Heart left ventricle (tissue), 13 donors: ENCODE results near the gene SH2D2A.

Experiments used
- CTCF ChIP-seq, 12 donors: fragments of 200-600 bp; sonication (generic) in 4 of 12; IDR thresholded peaks; one replicate each; pipeline versions ENCODE4 v1.5.0 to v1.8.0; 2018 to 2022; ENCODE audit warnings: antibody characterized with exemption in 12 of 12, mild to moderate bottlenecking in 5 of 12
- POLR2A ChIP-seq, 2 donors: fragments of 450-650 bp; IDR thresholded peaks; one replicate each; pipeline ENCODE4 v1.6.1; 2017; ENCODE audit warnings: antibody characterized with exemption in 2 of 2, mild to moderate bottlenecking in 2 of 2, moderate library complexity in 2 of 2
- donor health status: ischemic (EF 13 %, LVEDD 7.1; RV severe dilation, severe dysfunction).
- donor health status: DM: no; HTN: yes; CAD: no.
- donor health status: DM: no; HTN: no; CAD: no.
- donor health status: ischemic (EF 25% LVEDD 6.9; RV normal size, moderate dysfunction).
- donor health status: ischemic (EF 25% LVEDD 5.7; RV mildly dilated, moderate dysfunction).
- donor health status: ischemic (EF 35%, LVEDD 5.7; RV mildly dilated, moderate dysfunction).
- donor health status: nonischemic (EF 11% LVEDD 7.7; RV severe dilation, severe dysfunction).
- donor health status: DM: yes; HTN: yes; CAD: no.
- donor health status: PGD.
- donor health status: ischemic (EF 29% LVEDD 5.4; RV normal size, mild dysfunction).
- donor health status: nonischemic (EF 23%, LVEDD 6.1; RV moderate dilation, normal function).

DNA sequence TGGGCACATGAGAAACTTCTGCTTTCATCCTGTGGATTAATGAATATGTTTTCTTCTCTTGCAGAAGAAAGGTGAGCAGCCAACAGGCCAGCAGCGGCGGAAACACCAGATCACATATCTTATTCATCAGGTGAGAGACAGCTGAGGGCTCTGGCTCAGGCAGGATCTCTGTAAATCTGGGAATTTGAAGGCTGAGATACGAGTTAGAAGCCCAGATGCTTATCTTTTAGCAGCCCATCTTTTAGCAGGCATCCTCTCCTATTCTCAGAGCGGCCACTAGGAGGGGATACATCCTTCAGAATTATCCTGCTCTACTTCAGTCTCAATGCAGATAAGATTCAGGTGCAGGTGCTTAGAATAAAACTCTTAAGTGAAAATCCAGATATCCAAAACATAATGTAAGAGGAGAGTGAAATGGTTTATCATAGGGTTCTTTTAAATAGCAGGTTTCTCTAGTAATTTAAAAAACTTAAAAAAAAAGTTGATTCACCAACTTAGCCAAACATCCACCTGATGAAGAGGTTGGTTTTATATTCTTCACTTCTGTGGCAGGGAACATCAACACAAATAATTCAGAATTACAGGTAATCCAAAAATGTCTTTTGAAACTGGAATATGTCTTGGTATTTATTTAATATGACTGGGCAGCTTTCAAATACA, 19.3 kb downstream of the SH2D2A start:
- peak; percentile 44 to 70 (median 66) for TF ChIP-seq CTCF (IDR thresholded peaks at IDR 0.05)
- TF ChIP-seq POLR2A (IDR thresholded peaks at IDR 0.05): no peak
